BE2C (cell line): Measurements from ENCODE around the gene CTNNBL1.

ENCODE experiments used
- DNase-seq: peaks from one replicate; pipeline ENCODE4 v3.0.0-alpha.2; 2020
- H3K27me3 ChIP-seq: fragments of 250-450 bp; sonication (Bioruptor Pico); 2 replicates; pipeline ENCODE4 v1.5.1; 2020; ENCODE audit warnings: mild to moderate bottlenecking
- H3K36me3 ChIP-seq: fragments of 250-450 bp; sonication (Bioruptor Pico); 2 replicates; pipeline ENCODE4 v1.5.1; 2020; ENCODE audit warnings: mild to moderate bottlenecking
- H3K4me1 ChIP-seq: fragments of 250-450 bp; sonication (Bioruptor Pico); 2 replicates; pipeline ENCODE4 v1.5.1; 2020
- H3K4me3 ChIP-seq: 2 replicates; pipeline ENCODE4 v1.5.1; 2011; ENCODE audit warnings: low read depth, low read length
- H3K9me3 ChIP-seq: fragments of 250-450 bp; sonication (Bioruptor Pico); 2 replicates; pipeline ENCODE4 v1.5.1; 2020
- TF ChIP-seq, protein P1 (sequence below): IDR thresholded peaks from 2 replicates; pipeline ENCODE4 v1.5.1; 2012; ENCODE audit warnings: mild to moderate bottlenecking, low read depth, low read length

The CTNNBL1 gene

DNA sequence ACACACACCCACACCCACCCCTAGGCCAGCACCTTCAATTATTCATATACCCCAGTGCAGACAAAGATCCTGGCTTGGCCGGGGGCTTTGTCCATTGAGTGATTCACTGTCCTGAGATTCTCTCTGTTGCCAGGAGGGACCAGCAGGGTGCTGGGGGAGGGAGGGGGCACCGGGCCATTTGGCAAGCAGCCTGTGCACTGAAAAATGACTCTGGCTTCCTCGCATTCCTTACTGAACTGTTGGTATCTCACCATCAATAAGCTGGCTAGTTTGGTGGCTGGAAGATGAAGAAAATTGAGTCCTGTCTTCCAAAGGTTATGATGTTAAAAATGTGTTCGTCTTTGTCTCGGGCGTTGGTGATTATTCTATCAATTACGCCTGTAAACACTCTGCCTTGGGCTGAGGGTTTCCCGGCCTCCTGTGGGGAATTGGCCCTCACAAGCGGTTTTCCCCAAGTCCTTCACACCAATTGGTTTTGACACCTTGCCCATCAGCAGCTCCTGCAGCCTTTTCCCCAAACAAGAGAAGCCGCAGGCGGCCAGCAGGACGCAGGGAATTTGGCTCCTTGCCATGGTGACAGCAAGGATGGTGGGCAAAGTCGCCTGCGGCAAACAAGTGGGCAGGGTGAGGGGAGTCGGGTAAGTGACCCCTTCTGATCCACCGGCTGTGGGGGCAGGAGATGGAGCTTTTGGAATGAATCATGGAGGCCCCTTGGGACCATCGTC lies 214.0 kb downstream of the CTNNBL1 start:
- DNase-seq = peak; percentile 67
- peaks cover 3% of the 10 kb centered on the region; the same call in 1 of the 2 replicates for H3K9me3 ChIP-seq
- TF ChIP-seq, protein P1, sequence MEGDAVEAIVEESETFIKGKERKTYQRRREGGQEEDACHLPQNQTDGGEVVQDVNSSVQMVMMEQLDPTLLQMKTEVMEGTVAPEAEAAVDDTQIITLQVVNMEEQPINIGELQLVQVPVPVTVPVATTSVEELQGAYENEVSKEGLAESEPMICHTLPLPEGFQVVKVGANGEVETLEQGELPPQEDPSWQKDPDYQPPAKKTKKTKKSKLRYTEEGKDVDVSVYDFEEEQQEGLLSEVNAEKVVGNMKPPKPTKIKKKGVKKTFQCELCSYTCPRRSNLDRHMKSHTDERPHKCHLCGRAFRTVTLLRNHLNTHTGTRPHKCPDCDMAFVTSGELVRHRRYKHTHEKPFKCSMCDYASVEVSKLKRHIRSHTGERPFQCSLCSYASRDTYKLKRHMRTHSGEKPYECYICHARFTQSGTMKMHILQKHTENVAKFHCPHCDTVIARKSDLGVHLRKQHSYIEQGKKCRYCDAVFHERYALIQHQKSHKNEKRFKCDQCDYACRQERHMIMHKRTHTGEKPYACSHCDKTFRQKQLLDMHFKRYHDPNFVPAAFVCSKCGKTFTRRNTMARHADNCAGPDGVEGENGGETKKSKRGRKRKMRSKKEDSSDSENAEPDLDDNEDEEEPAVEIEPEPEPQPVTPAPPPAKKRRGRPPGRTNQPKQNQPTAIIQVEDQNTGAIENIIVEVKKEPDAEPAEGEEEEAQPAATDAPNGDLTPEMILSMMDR = 0 out of 2 replicates have a peak, but pooled peaks have one; percentile 6
- H3K4me1 ChIP-seq = peaks cover 24% of the 10 kb centered on the region
- no peaks in the 10 kb centered on the region for H3K36me3 ChIP-seq
- H3K4me3 ChIP-seq = no peak overlapping the region; the same call in 1 of the 2 replicates
- H3K27me3 ChIP-seq = peaks cover 8% of the 10 kb centered on the region; the same call in 1 of the 2 replicates

DNA sequence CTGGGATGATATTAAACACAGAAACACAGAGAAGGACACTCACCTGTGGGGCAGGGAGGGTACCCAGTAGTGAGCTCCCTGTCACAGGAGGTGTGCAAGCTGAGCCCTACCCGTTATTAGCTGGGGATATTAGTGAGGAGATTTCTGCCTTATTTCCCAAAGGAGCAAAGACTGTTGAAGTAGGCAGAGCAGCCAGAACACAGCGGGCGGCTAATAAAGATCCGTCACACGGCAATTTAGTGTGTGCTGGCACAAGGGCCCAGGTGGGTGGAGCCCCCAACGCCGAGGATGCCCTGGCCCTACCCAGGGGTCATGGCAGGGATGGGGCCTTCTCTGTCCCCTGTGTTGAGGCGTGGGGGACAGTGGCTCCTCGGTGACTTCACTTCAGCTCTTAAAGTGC lies 217.4 kb downstream of the CTNNBL1 start:
- Histone ChIP-seq H3K27me3 (no peaks in the 10 kb centered on the region), H3K4me3 (no peak overlapping the region), H3K36me3 (no peaks in the 10 kb centered on the region), H3K4me1 (peaks cover 48% of the 10 kb centered on the region), H3K9me3 (peaks cover 3% of the 10 kb centered on the region; the same call in 1 of the 2 replicates)
- TF ChIP-seq, protein P1 = no peak
- no peak for DNase-seq

- Histone ChIP-seq H3K4me1 (peaks cover 52% of the 10 kb centered on the region), H3K4me3 (no peak overlapping the region), H3K9me3 (peaks cover 3% of the 10 kb centered on the region; the same call in 1 of the 2 replicates), H3K36me3 (no peaks in the 10 kb centered on the region), H3K27me3 (no peaks in the 10 kb centered on the region)
- TF ChIP-seq, protein P1 = no peak
- peak; percentile 85 for DNase-seq
Observed at GRCh38 chr20:37911838-37912281, 218.0 kb downstream of the CTNNBL1 start.

DNA sequence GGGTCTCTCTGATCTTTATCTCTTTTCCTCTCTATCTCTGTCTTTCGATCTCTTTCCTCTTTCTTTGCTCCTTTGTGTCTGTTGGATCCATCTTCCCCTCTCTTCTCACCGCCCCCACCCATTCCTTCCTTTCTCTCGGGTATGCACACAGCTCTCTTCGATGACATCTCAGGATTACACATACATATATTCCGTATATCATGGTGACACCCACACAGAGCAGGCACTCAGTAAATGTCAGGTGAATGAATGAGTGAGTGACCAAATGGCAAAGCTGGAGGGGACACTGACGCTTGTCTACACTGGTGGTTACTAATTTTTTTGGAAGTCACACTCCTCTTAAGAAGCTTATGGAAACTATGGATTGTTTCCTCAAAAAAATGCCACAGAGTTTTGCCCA lies 219.0 kb downstream of the CTNNBL1 start:
- TF ChIP-seq, protein P1 = no peak
- Histone ChIP-seq H3K4me1 (peaks cover 47% of the 10 kb centered on the region), H3K4me3 (no peak overlapping the region), H3K9me3 (peaks cover 3% of the 10 kb centered on the region; the same call in 1 of the 2 replicates), H3K27me3 (no peaks in the 10 kb centered on the region), H3K36me3 (no peaks in the 10 kb centered on the region)
- DNase-seq = no peak

DNA sequence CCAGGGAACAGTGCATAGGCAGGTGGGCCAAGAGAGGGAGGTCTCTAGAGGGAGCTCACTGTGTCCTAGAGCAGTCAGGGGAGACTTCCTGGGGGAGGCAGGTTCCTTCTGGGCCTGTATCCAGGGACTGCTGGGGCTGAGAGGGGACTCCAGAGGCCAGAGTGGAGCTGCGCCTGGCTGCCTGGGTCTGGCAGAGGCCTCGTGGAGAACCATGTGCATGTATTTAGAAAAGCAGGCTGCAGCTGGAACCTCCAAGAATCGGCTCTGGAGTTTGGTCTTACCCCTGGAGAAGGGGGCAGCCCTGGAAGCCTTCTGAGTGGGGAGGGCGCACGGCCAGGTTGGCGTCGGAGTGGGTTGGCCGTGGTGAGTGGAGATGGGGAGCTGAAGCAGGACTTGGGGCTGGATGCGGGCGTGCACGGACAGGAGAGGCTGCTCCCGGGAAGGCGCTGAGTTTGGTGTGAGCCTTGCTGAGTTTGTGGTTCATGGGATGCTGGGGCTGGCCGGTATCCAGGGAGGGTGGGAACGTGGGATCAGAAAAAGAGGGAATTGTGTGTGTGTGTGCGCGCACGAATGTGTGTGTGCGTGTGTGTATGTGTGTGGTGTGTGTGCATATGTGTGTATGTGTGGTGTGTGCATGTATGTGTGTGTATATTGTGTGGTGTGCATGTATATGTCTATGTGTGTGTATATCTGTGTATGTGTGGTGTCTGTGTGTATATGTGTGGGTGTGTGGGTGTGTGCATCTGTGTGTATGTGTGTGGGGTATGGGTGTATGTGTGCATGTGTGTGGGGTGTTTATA lies 219.9 kb downstream of the CTNNBL1 start:
- Histone ChIP-seq H3K36me3 (no peaks in the 10 kb centered on the region), H3K4me3 (no peak overlapping the region), H3K4me1 (peaks cover 42% of the 10 kb centered on the region), H3K9me3 (0 out of 2 replicates have a peak, but pooled peaks cover 3% of the 10 kb centered on the region), H3K27me3 (no peaks in the 10 kb centered on the region)
- DNase-seq = peak; percentile 64
- TF ChIP-seq, protein P1 = no peak
